Hippocampal formation (tissue), 2 donors: ENCODE data around the gene TM6SF1.
A peak's percentile ranks its signal among the peaks of the same experiment; 100 is the strongest.
"Not testable (repeated sequence)": the region's sequence is repeated elsewhere in the genome, so short reads cannot be mapped to it uniquely, and the experiment has no call there.

Experiments used
- DNase-seq, 2 donors: peaks; one replicate each; lab custom pipeline; 2025; lab: John Stamatoyannopoulos, UW

TM6SF1 gene

DNA sequence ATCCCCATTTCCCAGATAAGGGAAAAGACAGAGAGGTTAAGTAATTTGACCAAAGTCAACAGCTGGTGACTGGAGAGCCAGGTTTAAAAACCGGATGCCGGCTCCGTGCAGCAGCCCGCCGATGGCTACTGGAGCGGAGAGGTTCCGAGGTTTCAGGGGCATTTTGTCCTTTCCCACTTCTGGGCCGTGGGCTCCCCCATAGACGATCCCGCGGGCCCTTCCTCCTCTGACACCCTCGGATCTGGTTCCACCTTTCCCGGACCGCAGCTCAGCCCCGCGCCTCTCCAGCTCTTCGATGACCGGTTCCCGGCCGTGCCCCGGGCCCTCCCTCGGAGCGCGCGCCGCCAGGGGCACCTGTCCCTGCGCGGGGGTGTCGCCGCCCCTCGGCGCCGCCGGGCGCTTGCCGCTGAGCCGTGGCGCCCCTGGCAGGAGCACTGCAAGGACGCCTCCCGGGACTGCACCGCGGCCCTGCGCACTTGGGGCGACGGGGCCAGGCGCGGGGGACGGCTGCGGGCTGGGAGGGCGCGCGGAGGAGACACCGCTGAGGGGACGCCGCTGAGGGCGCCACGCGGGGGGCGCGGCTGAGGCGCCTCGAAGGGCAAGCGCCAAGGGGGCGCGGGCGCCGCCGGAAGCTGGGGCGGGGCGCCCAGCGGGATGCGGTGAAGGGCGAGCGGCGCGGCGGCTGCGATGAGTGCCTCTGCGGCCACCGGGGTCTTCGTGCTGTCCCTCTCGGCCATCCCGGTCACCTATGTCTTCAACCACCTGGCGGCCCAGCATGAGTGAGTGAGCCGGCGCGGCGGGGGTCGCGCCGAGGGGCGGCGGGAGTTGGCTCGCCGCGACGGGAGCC is at the start of gene TM6SF1:
Gene TM6SF1, plus strand, starts transcription at position 652 of the 847 bp plus-strand sequence. Its CDS starts 36 bp downstream, at position 688.
- DNase-seq: no peak

DNA sequence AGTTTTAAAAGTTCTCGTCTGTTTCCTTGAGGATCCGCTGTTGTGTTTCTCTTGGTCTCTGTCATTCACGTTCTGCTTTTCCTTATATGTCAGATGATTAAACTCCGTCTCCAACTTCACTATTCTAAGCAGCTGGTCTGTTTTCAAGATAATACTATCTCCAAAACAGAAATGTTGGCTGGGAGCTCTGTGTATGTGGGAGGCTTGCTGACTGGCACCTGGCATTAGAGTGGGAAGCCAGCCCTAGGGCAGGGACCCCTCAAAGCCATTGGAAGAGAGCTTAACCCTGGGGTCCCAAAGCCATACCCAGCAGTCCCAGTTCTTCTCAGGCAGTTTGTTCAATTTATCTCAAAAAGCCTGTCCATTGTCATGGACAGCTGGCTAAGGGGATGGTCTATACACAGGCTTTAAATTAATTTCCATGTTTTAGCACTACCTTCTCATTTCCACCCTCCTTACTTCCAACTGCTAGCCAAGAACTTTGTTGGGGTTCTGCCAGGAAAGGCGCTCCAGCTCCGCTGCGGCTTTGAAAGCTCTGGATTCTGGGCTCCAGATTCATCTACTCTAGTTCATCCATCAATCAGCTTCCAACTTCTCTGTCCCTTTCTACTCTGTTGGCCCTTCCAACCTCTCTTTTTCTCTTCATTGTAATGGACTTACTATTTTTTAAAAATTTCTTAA is 49.6 kb upstream of the TM6SF1 start:
- DNase-seq: peak in 1 of 2 donors; percentile 9

- no peak for DNase-seq
Measured at GRCh38 chr15:83061680-83062079, 45.8 kb upstream of the TM6SF1 start.

DNA sequence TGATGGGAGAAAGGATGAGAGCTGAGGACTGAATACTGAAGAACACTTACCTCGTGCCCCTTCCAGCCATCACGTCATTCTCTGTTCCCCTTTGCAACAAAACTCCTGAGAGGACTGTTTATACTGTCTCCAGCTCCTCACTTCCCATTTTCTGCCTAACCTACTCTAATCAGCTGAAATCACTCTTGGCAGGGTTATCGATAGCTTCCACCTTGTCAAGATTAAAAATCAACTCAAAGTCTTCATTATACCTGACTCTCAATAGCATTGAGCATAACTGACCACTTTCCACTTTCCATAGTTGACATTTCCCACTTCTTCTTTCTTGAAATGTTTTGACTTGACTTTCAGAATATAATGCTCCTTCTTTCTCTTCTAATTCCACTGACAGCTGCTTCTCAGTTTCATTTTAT is 44.7 kb upstream of the TM6SF1 start:
- DNase-seq: no peak

- DNase-seq: no peak
Measured at GRCh38 chr15:83063551-83063950, 43.9 kb upstream of the TM6SF1 start.

- no peak for DNase-seq
Measured at GRCh38 chr15:83064859-83065258, 42.6 kb upstream of the TM6SF1 start.

DNA sequence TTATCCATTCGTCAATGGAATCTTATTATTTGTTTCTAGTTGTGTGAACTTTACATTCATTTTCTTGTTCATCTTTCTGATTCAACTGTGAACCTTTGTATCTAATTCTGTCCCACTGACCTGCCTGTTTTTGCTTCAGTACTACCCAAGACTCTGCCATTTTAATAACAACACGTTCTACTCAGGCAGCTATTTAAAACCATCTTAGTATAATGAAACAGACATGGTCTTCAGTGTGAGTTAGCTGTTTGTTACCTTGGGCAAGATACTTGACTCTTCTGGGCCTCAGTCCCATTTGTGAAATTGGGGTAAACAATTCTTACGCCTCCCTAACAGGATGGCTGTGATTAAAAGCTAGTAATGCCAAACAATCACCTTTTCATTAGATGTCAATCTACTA is 42.0 kb upstream of the TM6SF1 start:
- no peak for DNase-seq

DNA sequence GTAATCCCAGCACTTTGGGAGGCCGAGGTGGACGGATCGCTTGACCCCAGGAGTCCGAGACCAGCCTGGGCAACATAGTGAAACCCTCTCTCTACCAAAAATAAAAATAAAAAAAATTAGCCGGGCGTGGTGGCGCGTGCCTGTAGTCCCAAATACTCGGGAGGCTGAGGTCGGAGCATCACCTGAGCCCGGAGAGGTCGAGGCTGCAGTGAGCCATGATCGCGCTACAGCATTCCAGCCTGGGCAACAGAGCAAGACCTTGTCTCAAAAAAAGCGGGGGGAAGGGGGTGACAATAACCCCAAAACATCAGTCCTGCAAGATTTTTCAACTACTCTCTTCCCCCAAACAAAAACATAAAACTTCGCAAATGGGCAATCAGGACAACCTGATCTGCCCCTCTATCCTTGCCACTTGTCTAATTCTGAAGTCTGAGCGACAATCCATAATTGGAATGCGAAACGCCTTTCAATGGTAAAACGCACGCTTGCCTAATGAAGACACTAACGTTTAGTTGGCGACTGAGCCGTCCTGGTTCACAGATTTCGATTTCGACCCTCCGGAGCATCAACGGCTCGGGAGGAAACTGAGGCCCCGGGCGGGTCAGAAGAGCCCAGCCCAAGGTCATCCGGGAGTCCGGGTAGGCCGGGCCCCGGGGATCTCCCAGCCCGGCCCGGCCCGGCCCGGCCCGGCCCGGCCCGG is 41.3 kb upstream of the TM6SF1 start:
- DNase-seq: no peak

DNA sequence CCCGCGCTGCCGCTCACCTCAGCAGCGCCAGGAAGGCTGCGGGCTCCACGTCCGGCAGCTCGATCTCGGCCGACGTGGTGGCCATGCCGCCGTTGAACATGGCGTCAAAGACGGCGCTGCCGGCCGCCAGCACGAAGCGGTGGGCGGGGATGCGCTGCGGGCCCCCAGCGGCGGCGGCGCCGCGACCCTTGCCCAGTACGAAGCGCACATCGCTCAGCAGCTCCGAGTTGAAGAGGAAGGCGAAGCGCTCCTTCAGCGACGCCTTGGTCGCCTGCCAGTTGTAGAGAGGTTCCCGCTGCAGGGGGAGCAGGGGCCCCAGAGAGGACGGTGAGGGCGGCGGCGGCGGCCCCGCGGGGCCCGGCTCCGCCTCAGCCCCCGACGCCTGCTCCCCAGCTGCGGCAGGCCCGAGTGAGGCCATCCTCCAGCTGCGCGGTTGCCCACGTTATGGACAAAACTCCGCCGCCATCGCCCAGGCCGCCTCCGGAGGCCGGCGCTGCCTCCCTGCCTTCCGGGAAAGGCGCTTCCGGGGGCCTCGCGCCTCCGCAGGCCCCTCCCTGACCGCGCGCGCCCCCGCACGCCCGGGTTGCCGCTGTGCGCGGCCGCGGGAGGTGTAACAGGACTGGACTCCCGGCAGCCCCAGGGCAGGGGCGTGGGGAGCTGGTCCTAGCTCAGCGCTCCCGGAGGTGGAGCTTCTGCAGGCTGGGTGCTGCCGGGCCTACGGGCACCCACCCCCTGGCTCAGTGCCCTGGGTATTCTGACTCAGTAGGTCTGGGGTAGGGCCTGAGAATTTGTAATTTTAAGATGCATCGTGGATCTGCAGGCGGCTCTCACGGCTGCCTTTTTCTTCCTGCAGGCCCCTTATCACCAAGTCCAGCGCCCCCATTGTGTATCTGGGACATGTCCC is 40.5 kb upstream of the TM6SF1 start, which contains the start of gene BTBD1:
Gene BTBD1, minus strand, starts transcription at position 519 of the 904 bp plus-strand sequence. Its CDS starts 101 bp downstream, at position 418.
- DNase-seq: peak; percentile 80 to 81

DNA sequence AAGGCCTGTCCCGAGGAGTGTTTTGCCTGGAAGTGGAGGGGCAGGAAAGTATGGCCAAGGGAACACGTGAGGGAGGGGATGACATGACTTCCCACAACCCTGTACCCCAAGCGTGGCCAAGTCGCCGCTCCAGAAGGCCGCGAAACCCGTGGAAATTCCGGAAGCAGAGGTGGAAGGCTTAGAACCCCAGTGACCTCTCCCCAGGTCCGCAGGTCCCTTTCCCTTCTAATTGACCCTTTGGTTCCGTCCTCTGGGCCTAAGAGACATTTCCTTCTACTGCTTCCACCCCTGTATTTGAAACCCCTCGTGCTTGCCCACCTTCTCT is 39.8 kb upstream of the TM6SF1 start:
- DNase-seq: no peak

DNA sequence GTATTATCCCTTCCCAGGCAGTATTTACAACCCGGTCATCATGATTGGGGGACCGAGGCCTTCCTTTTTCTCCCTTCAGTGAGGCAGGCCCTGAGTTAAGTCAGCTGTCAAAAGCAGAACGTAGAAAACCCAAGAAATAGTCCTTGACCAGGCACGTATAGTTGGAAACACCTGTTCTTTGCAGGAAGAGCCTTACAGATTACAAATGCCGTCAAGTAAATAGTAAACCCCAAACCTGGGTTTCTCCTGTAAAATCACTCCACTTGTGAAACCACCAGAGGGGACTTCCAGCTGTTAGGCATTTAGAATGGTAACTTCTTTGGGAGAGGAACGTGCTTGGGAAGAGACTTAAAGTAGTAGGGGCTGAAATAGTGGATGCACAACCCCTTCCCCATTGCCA is 39.4 kb upstream of the TM6SF1 start:
- DNase-seq: no peak

DNA sequence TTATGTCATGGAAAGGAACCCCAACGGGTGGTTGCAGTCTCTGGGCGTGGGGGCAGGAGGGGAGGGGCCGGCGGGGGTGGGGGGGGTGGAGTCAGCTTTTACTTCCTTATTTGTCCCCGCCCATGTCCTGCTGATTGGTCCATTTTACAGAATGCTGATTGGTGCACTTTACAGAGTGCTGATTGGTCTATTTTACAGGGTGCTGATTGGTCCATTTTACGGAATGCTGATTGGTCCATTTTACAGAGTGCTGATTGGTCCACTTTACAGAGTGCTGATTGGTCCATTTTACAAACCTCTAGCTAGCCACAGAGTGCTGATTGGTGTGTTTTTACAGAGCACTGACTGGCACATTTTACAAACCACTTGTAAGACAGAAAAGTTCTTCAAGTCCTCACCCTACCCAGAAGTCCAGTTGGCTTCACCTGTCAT is 38.2 kb upstream of the TM6SF1 start:
- DNase-seq: not testable (repeated sequence)

GRCh38 chr15:83077491-83078230 is 29.8 kb upstream of the TM6SF1 start:
- DNase-seq: no peak

DNA sequence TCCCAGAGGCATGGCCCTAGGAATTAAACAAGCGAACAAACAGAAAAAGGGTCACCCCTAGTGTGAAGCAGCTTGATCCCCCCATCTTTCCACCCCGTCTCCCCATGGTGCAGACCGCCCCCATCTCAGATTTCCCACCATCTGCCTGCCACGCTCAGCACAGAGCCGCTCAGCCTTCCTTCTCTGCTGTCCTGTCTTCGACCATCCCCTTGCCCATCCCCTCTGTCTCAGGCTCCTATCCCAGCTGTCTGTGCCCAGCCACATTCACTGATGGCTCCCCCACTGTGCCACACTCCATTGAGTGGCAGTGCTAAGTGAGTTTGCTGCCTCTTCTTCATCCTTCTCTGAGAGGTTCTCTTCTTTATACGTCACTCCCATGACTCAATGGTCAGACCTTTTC is 28.7 kb upstream of the TM6SF1 start:
- DNase-seq: no peak

- no peak for DNase-seq
Measured at GRCh38 chr15:83081256-83082014, 26.0 kb upstream of the TM6SF1 start.

GRCh38 chr15:83082730-83083386 is 24.6 kb upstream of the TM6SF1 start:
- DNase-seq: no peak

- DNase-seq: not testable (repeated sequence)
Measured at GRCh38 chr15:83085461-83085860, 22.0 kb upstream of the TM6SF1 start.

- DNase-seq: not testable (repeated sequence)
Measured at GRCh38 chr15:83085864-83086552, 21.4 kb upstream of the TM6SF1 start.

DNA sequence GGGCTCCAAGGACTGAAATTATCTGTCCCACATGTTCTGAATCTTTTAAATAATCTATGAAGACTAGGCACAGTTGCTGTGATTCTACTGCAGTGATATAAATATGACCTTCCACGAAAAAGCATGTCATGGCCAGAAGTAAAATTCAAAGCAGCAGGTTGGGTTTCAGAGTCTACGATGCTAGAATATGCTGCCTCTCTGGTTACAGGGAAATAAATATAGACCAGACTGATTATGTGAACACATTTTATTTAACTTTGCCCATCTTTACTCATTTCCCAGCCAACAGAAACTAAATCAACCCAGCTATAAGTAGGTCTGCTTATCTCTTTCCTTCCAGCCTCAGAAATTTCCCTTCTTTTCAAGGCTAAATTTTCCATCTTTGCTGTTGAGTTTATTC is 19.9 kb upstream of the TM6SF1 start:
- DNase-seq: no peak
